ENCODE measurements around the gene ACSM4. TPM values are rescaled to one million over a fixed set of nuclear protein-coding genes. Genes with fewer than 3 reads are reported as not detected.

The ACSM4 gene
- total RNA-seq, 1 donor from 2014 or later, result not detected

GRCh38 chr12:7346551-7347225, 42.8 kb downstream of the ACSM4 start:
- no peak overlapping the region for H3K4me3 Mint-ChIP-seq

GRCh38 chr12:7349418-7349817, 45.5 kb downstream of the ACSM4 start:
- Mint-ChIP-seq H3K36me3 (ENCODE audit: low read depth) (peaks cover 2% of the 10 kb centered on the region), H3K27ac (no peak overlapping the region), H3K27me3 (ENCODE audit: insufficient read depth) (peaks cover 4% of the 10 kb centered on the region), H3K4me3 (no peak overlapping the region), H3K9me3 (peaks cover 17% of the 10 kb centered on the region), H3K4me1 (ENCODE audit: low read depth) (peaks cover 17% of the 10 kb centered on the region)
- no peak for DNase-seq (ENCODE audit: low spot score)
- intact Hi-C loops (cut with micrococcal nuclease), result no loop called here

More at GRCh38 chr12:7346551-7347225, 42.8 kb downstream of the ACSM4 start:
- Mint-ChIP-seq H3K9me3 (peaks cover 32% of the 10 kb centered on the region), H3K4me1 (ENCODE audit: low read depth) (peaks cover 17% of the 10 kb centered on the region), H3K27me3 (ENCODE audit: insufficient read depth) (no peaks in the 10 kb centered on the region), H3K27ac (peak overlapping the region; percentile 57), H3K36me3 (ENCODE audit: low read depth) (peaks cover 4% of the 10 kb centered on the region)
- intact Hi-C loops (cut with micrococcal nuclease), result no loop called here
- DNase-seq (ENCODE audit: low spot score), result no peak

GRCh38 chr12:7351177-7351576, 47.3 kb downstream of the ACSM4 start:
- no peak for DNase-seq (ENCODE audit: low spot score)
- no peak overlapping the region for H3K27ac Mint-ChIP-seq
- peaks cover 2% of the 10 kb centered on the region for H3K36me3 Mint-ChIP-seq (ENCODE audit: low read depth)
- H3K9me3 Mint-ChIP-seq, result peaks cover 3% of the 10 kb centered on the region
- peaks cover 15% of the 10 kb centered on the region for H3K4me1 Mint-ChIP-seq (ENCODE audit: low read depth)
- no peak overlapping the region for H3K4me3 Mint-ChIP-seq
- peaks cover 4% of the 10 kb centered on the region for H3K27me3 Mint-ChIP-seq (ENCODE audit: insufficient read depth)
- intact Hi-C loops (cut with micrococcal nuclease), result no loop called here

- Mint-ChIP-seq H3K27me3 (ENCODE audit: insufficient read depth) (peaks cover 4% of the 10 kb centered on the region), H3K27ac (no peak overlapping the region), H3K9me3 (no peaks in the 10 kb centered on the region), H3K36me3 (ENCODE audit: low read depth) (no peaks in the 10 kb centered on the region), H3K4me1 (ENCODE audit: low read depth) (peaks cover 7% of the 10 kb centered on the region), H3K4me3 (no peak overlapping the region)
- DNase-seq (ENCODE audit: low spot score), result no peak
- intact Hi-C loops (cut with micrococcal nuclease), result no loop called here
These were observed 48.8 kb downstream of the ACSM4 start for GRCh38 chr12:7352661-7353060.

GRCh38 chr12:7354529-7354928, 50.7 kb downstream of the ACSM4 start:
- no peaks in the 10 kb centered on the region for H3K9me3 Mint-ChIP-seq
- H3K27me3 Mint-ChIP-seq (ENCODE audit: insufficient read depth), result peaks cover 4% of the 10 kb centered on the region
- no peaks in the 10 kb centered on the region for H3K36me3 Mint-ChIP-seq (ENCODE audit: low read depth)
- no peak overlapping the region for H3K27ac Mint-ChIP-seq
- peaks cover 7% of the 10 kb centered on the region for H3K4me1 Mint-ChIP-seq (ENCODE audit: low read depth)
- no peak overlapping the region for H3K4me3 Mint-ChIP-seq
- DNase-seq (ENCODE audit: low spot score), result no peak
- intact Hi-C loops (cut with micrococcal nuclease), result no loop called here

- Mint-ChIP-seq H3K36me3 (ENCODE audit: low read depth) (no peaks in the 10 kb centered on the region), H3K9me3 (no peaks in the 10 kb centered on the region), H3K27ac (no peak overlapping the region), H3K27me3 (ENCODE audit: insufficient read depth) (no peaks in the 10 kb centered on the region), H3K4me3 (no peak overlapping the region), H3K4me1 (ENCODE audit: low read depth) (no peaks in the 10 kb centered on the region)
- no peak for DNase-seq (ENCODE audit: low spot score)
- intact Hi-C loops (cut with micrococcal nuclease), result loop anchor here (5.0 kb wide), 1 partner anchor 144 kb away; no protein-coding TSS in a partner anchor
These were observed 57.4 kb downstream of the ACSM4 start for GRCh38 chr12:7361265-7361664.

GRCh38 chr12:7362734-7363133, 58.9 kb downstream of the ACSM4 start:
- H3K4me1 Mint-ChIP-seq (ENCODE audit: low read depth), result no peaks in the 10 kb centered on the region
- DNase-seq (ENCODE audit: low spot score), result no peak
- no peak overlapping the region for H3K4me3 Mint-ChIP-seq
- H3K27ac Mint-ChIP-seq, result no peak overlapping the region
- no peaks in the 10 kb centered on the region for H3K27me3 Mint-ChIP-seq (ENCODE audit: insufficient read depth)
- H3K9me3 Mint-ChIP-seq, result no peaks in the 10 kb centered on the region
- H3K36me3 Mint-ChIP-seq (ENCODE audit: low read depth), result no peaks in the 10 kb centered on the region
- intact Hi-C loops (cut with micrococcal nuclease), result loop anchor here (5.0 kb wide), 1 partner anchor 145 kb away; no protein-coding TSS in a partner anchor

- DNase-seq (ENCODE audit: low spot score), result no peak
- Mint-ChIP-seq H3K27me3 (ENCODE audit: insufficient read depth) (no peaks in the 10 kb centered on the region), H3K27ac (no peak overlapping the region), H3K9me3 (no peaks in the 10 kb centered on the region), H3K4me1 (ENCODE audit: low read depth) (no peaks in the 10 kb centered on the region), H3K36me3 (ENCODE audit: low read depth) (no peaks in the 10 kb centered on the region), H3K4me3 (no peak overlapping the region)
- intact Hi-C loops (cut with micrococcal nuclease), result no loop called here
These were observed 65.4 kb downstream of the ACSM4 start for GRCh38 chr12:7369274-7369729.

GRCh38 chr12:7373226-7373625, 69.4 kb downstream of the ACSM4 start:
- intact Hi-C loops (cut with micrococcal nuclease), result no loop called here
- Mint-ChIP-seq H3K9me3 (no peaks in the 10 kb centered on the region), H3K36me3 (ENCODE audit: low read depth) (no peaks in the 10 kb centered on the region), H3K4me3 (no peak overlapping the region), H3K27me3 (ENCODE audit: insufficient read depth) (peaks cover 6% of the 10 kb centered on the region), H3K4me1 (ENCODE audit: low read depth) (no peaks in the 10 kb centered on the region), H3K27ac (no peak overlapping the region)
- DNase-seq (ENCODE audit: low spot score), result no peak

- DNase-seq (ENCODE audit: low spot score), result no peak
- Mint-ChIP-seq H3K27me3 (ENCODE audit: insufficient read depth) (peaks cover 6% of the 10 kb centered on the region), H3K9me3 (no peaks in the 10 kb centered on the region), H3K4me1 (ENCODE audit: low read depth) (no peaks in the 10 kb centered on the region), H3K36me3 (ENCODE audit: low read depth) (no peaks in the 10 kb centered on the region), H3K4me3 (no peak overlapping the region), H3K27ac (no peak overlapping the region)
- intact Hi-C loops (cut with micrococcal nuclease), result loop anchor here (1.0 to 2.0 kb wide), 2 partner anchors 86 to 264 kb away; no protein-coding TSS in a partner anchor
These were observed 70.7 kb downstream of the ACSM4 start for GRCh38 chr12:7374423-7375144.

GRCh38 chr12:7375145-7375543, 71.3 kb downstream of the ACSM4 start:
- Mint-ChIP-seq H3K4me3 (no peak overlapping the region), H3K36me3 (ENCODE audit: low read depth) (no peaks in the 10 kb centered on the region), H3K4me1 (ENCODE audit: low read depth) (no peaks in the 10 kb centered on the region), H3K27me3 (ENCODE audit: insufficient read depth) (peaks cover 6% of the 10 kb centered on the region), H3K9me3 (no peaks in the 10 kb centered on the region), H3K27ac (no peak overlapping the region)
- no peak for DNase-seq (ENCODE audit: low spot score)
- intact Hi-C loops (cut with micrococcal nuclease), result loop anchor here (2.0 kb wide), 1 partner anchor 264 kb away; no protein-coding TSS in a partner anchor

- intact Hi-C loops (cut with micrococcal nuclease), result no loop called here
- H3K4me1 Mint-ChIP-seq (ENCODE audit: low read depth), result no peaks in the 10 kb centered on the region
- H3K4me3 Mint-ChIP-seq, result no peak overlapping the region
- H3K36me3 Mint-ChIP-seq (ENCODE audit: low read depth), result no peaks in the 10 kb centered on the region
- no peak overlapping the region for H3K27ac Mint-ChIP-seq
- H3K9me3 Mint-ChIP-seq, result no peaks in the 10 kb centered on the region
- H3K27me3 Mint-ChIP-seq (ENCODE audit: insufficient read depth), result peaks cover 6% of the 10 kb centered on the region
- no peak for DNase-seq (ENCODE audit: low spot score)
These were observed 72.3 kb downstream of the ACSM4 start for GRCh38 chr12:7376196-7376595.

Measured in activated T-helper 1 cell treated with anti-CD3 and anti-CD28 coated beads, Interleukin-12 subunit alpha, Interleukin-12 subunit beta, Interleukin-2, Interleukin-4 antibody, amounts not matched to agents 30 ng/mL and 10 ng/mL and 1 ng/mL, durations not matched to agents 14 hours and 24 hours and 36 hours (primary cell).